Subcutaneous adipose tissue (tissue), 4 donors: ENCODE measurements around the gene ALOX5AP. TPM values are rescaled to one million over a fixed set of nuclear protein-coding genes. Genes with fewer than 3 reads are reported as not detected.

Source experiments
- total RNA-seq, 4 donors: library from RNA; depleted of rRNA; stranded (reverse); fragments of >200 nt; gene quantifications; one replicate each; pipeline ENCODE4 v1.1.0, GENCODE V29; 2016
- TF ChIP-seq, protein P1 (sequence below): fragments of 450-650 bp; IDR thresholded peaks from one replicate; pipeline ENCODE4 v1.5.1; 2016; ENCODE audit warnings: low read depth, mild to moderate bottlenecking, control low read depth, antibody characterized with exemption, moderate library complexity

ALOX5AP gene
- total RNA-seq, 4 donors from 2014 or later = 6.6 to 123 (median 58.5) TPM

DNA sequence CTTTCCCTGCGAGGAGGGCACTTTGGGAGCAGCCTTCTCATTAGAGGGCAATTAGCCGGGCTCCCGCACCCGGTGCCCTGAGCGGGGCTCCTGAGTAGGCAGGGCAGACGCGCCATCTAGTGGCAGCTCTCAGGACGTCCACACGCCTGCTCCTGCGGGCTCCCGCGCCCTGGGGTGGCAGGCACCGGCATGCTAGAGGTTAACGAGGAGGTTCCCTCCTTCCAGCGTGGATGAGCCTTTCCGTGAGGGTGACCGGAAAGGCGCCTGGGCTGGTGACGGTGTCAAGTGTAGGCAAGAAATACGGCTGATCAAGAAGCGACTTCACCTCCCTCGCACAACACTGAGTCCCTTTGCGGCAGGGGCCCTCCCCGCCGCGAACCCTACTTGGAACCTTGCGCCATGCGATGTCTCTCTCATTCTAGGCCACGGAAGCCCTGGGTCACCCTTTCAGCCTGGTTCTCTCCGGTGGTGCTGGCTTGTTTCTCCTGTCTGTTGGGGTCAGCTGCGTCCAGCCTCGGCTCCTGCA, 67.7 kb downstream of the ALOX5AP start:
- TF ChIP-seq, protein P1, sequence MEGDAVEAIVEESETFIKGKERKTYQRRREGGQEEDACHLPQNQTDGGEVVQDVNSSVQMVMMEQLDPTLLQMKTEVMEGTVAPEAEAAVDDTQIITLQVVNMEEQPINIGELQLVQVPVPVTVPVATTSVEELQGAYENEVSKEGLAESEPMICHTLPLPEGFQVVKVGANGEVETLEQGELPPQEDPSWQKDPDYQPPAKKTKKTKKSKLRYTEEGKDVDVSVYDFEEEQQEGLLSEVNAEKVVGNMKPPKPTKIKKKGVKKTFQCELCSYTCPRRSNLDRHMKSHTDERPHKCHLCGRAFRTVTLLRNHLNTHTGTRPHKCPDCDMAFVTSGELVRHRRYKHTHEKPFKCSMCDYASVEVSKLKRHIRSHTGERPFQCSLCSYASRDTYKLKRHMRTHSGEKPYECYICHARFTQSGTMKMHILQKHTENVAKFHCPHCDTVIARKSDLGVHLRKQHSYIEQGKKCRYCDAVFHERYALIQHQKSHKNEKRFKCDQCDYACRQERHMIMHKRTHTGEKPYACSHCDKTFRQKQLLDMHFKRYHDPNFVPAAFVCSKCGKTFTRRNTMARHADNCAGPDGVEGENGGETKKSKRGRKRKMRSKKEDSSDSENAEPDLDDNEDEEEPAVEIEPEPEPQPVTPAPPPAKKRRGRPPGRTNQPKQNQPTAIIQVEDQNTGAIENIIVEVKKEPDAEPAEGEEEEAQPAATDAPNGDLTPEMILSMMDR = no peak

DNA sequence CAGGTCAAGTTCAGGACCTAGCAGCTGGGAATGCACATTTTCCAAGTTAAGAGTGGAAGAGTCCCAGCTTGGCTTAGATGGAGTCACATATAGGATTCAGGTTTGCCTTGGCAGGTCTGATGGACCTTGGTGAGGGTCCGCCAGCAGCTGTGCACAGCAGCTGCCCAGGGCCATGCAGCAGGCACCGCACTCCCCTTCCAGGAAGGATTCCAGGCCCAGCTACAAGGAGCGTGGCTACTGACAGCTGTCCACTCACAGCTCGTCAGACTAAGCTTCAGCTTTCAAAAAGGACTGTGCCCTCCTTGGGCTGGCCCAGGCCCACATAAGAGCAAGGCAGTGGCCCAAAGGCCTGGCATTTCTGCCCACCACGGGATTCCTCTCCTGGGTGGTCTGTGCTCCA, 68.4 kb downstream of the ALOX5AP start:
- TF ChIP-seq, protein P1 = no peak

DNA sequence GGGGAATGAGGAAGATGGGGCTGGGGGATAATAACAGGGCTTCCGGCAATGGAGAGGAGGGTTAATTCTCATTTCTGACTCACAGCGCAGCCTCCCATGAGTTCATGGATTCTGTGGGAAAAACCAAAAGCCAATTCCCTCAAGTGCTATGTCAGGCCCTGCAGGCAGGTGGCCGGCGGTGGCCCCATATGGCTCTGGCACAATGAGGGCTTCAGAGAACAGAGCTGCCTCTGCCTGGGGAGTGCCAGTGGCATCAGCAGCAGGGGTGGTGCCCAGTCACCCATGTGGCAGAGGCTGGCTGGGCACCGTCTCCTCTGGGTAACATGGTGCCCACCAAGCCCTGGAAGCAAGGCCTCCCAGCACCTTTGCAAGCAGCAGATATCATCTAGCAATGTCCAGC, 69.1 kb downstream of the ALOX5AP start:
- TF ChIP-seq, protein P1 = no peak

DNA sequence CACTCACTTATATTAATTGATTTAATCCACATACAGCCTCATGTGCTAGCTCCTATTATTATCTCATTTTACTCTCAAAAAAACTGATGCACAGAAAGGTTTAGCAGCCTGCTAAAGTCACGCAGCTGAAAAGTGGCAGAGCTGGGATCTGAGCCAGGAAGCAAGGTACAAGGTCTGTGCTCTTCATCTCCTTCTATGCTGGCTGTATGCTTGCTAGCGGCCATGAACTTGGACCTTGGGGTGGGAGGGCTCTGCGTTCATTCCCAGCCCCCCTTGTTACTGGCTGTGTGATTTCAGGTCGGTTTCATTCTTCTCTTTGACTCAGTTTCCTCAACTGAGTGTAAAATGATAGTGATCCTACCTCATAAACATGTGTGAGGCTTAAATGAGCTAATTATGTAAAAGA, 69.8 kb downstream of the ALOX5AP start:
- TF ChIP-seq, protein P1 = no peak

DNA sequence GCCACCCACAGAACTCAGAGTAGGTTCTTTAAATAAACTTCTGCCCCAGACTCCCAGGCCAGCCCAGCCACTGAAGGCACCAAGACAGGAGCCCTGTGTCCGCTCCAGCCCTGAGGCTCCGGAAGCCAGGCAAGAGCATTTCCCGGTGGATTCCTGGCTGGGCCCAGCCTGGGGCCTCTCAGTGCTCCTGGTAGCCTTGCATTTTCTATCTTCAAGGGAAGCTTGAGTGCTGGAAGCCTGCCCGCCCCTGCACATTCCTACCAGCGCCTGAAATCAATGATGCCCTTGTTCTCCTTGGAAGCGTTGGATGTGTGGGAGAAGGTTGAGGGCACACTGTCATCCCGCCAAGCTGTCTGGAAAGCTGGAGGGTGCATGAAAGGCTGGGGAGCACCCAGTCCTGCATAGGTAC, 70.3 kb downstream of the ALOX5AP start:
- TF ChIP-seq, protein P1 = no peak

DNA sequence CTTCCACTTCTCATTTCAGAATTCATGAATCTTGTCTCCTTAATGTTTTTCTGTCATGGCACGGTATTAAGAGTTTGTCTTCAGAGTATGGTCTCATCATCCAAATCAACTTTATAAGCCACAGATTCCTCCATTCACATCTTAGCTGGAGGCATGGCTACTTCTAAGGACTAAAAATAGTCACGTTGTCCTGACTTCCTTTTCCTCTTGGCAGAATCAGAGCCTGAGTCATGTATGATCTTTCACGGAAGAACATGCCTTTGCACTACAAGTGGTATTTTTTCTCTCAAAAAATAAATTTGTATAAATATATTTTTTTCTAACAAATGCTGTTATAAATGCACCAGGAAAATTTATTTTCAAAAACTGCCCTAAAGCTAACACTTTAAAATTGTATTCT, 71.4 kb downstream of the ALOX5AP start:
- TF ChIP-seq, protein P1 = no peak

DNA sequence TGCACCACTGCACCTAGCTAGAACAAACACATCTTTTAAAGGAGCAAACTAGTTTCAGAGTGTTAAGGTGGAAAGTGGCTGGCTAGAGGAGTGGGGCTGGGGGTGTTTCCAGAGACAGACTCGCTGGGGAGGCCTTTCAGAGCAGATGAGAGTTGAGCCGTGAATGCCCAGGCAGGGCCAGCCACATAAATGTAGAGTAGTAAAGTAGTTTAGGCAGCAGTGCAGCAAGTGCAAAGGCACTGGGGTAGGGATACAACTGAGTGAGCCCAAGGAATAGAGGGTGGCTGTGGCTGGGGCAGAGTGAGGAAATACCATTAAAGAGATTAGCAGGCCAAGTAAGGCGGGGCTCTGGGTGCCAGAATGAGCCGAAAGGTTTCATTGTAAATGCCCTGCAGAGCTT, 72.0 kb downstream of the ALOX5AP start:
- TF ChIP-seq, protein P1 = no peak
